Measurements from ENCODE around the gene ARHGAP42. TPM values are rescaled to one million over a fixed set of nuclear protein-coding genes. Genes with fewer than 3 reads are reported as not detected.

Gene ARHGAP42
- total RNA-seq, 4 donors from 2014 or later: 28.5 to 52.2 (median 40.4) TPM

- Histone ChIP-seq H3K36me3 (no peaks in the 10 kb centered on the region), H3K9me3 (no peaks in the 10 kb centered on the region), H3K4me1 (no peaks in the 10 kb centered on the region), H3K27ac (no peak overlapping the region), H3K27me3 (no peaks in the 10 kb centered on the region), H3K4me3 (no peak overlapping the region)
- TF ChIP-seq EP300 (IDR thresholded peaks at IDR 0.05): no peak
- WGBS, 2 donors: 71 to 74% methylated on average over 1 of the region's 1 CpG
- no peak for DNase-seq (ENCODE audit: low spot score in 2 of 2)
Measured at GRCh38 chr11:101035872-101036271, 348.8 kb downstream of the ARHGAP42 start.

Small RNA genes lying within 50 kb of the gene (small RNA-seq; reads per million reads assigned to genes)
- gene RN7SL222P: not detected
